ENCODE results near the gene TMEM185B.

- TF ChIP-seq CTCF (IDR thresholded peaks at IDR 0.05; ENCODE audit: low read length) (no peak), EZH2 (optimal IDR thresholded peaks at IDR 0.05; ENCODE audit: low read depth, low read length) (no peak), EZH2phosphoT487 (IDR thresholded peaks at IDR 0.05; ENCODE audit: low read length) (no peak)
These were observed 41.8 kb upstream of the TMEM185B start for GRCh38 chr2:120265006-120265405.
